Neural cell (in vitro differentiated cells): ENCODE measurements around the gene NAALADL1. TPM values are rescaled to one million over a fixed set of nuclear protein-coding genes. Genes with fewer than 3 reads are reported as not detected.
"Not testable (repeated sequence)": the region's sequence is repeated elsewhere in the genome, so short reads cannot be mapped to it uniquely, and the experiment has no call there.

Experiments used
- H2AFZ ChIP-seq: fragments of 200-600, 300-800 bp; sonication (generic), shearing (Covaris generic); 2 replicates; pipeline ENCODE4 v1.6.0; 2014; ENCODE audit warnings: low read depth, mild to moderate bottlenecking, antibody characterized with exemption, low read length, moderate library complexity
- H3F3A ChIP-seq: fragments of 200-600 bp; shearing (Covaris generic); 2 replicates; pipeline ENCODE4 v1.6.1; 2016; ENCODE audit warnings: mild to moderate bottlenecking, moderate library complexity, mixed read lengths, antibody characterized with exemption, low read length; ENCODE audit not compliant: insufficient read depth, poor library complexity, severe bottlenecking
- H3K27ac ChIP-seq: fragments of 200-600, 300-800 bp; sonication (generic), shearing (Covaris generic); 2 replicates; pipeline ENCODE4 v1.5.1; 2014; ENCODE audit warnings: mild to moderate bottlenecking, low read length, moderate library complexity
- H3K27me3 ChIP-seq: fragments of 300-800, 200-600 bp; sonication (generic), shearing (Covaris generic); 2 replicates; pipeline ENCODE4 v1.6.0; 2014; ENCODE audit warnings: mild to moderate bottlenecking, low read depth, low read length, moderate library complexity; ENCODE audit not compliant: insufficient read depth
- H3K36me3 ChIP-seq: fragments of 300-800, 200-600 bp; sonication (generic), shearing (Covaris generic); 2 replicates; pipeline ENCODE4 v1.5.1; 2014; ENCODE audit warnings: mild to moderate bottlenecking, antibody characterized with exemption, low read length, moderate library complexity; ENCODE audit not compliant: insufficient read depth
- H3K4me2 ChIP-seq: fragments of 300-800, 200-600 bp; sonication (generic), shearing (Covaris generic); 2 replicates; pipeline ENCODE4 v1.6.0; 2014; ENCODE audit warnings: mild to moderate bottlenecking, low read length
- H3K4me3 ChIP-seq: fragments of 300-800, 200-600 bp; sonication (generic), shearing (Covaris generic); 2 replicates; pipeline ENCODE4 v1.5.1; 2014; ENCODE audit warnings: mild to moderate bottlenecking, low read length, moderate library complexity
- H3K79me2 ChIP-seq: fragments of 200-600 bp; shearing (Covaris generic); replicated peaks from 2 replicates; pipeline ENCODE4 v1.6.0; 2014; ENCODE audit warnings: mild to moderate bottlenecking, low read length, moderate library complexity; ENCODE audit not compliant: insufficient read depth
- H3K9ac ChIP-seq: fragments of 300-800, 200-600 bp; sonication (generic), shearing (Covaris generic); 2 replicates; pipeline ENCODE4 v1.6.1; 2016; ENCODE audit warnings: mild to moderate bottlenecking, low read length, mixed read lengths
- H3K9me2 ChIP-seq: fragments of 200-600 bp; shearing (Covaris generic); 2 replicates; pipeline ENCODE4 v1.6.1; 2016; ENCODE audit warnings: mild to moderate bottlenecking, low read length, mixed read lengths; ENCODE audit not compliant: insufficient read depth
- H3K9me3 ChIP-seq: fragments of 200-600, 300-800 bp; sonication (generic), shearing (Covaris generic); 2 replicates; pipeline ENCODE4 v1.6.1; 2016; ENCODE audit warnings: mild to moderate bottlenecking, mixed run types, low read length, moderate library complexity, mixed read lengths
- H4K20me1 ChIP-seq: fragments of 200-600 bp; shearing (Covaris generic); 2 replicates; pipeline ENCODE4 v1.6.1; 2016; ENCODE audit warnings: mild to moderate bottlenecking, mixed run types; ENCODE audit not compliant: insufficient read depth
- CTCF ChIP-seq: fragments of 450-650 bp; IDR thresholded peaks from 2 replicates; pipeline ENCODE4 v1.5.1; 2014; ENCODE audit warnings: antibody characterized with exemption, mild to moderate bottlenecking, moderate library complexity; ENCODE audit not compliant: poor library complexity, severe bottlenecking
- EP300 ChIP-seq: fragments of 450-650 bp; conservative IDR thresholded peaks from 2 replicates; pipeline ENCODE4 v1.6.1; 2014; ENCODE audit warnings: antibody characterized with exemption, mild to moderate bottlenecking, moderate library complexity; ENCODE audit not compliant: poor library complexity, severe bottlenecking
- EZH2 ChIP-seq: fragments of 200-600, 300-800 bp; shearing (Covaris generic), sonication (generic); IDR thresholded peaks from 2 replicates; pipeline ENCODE4 v1.6.1; 2014; ENCODE audit warnings: antibody characterized with exemption, low read length, borderline replicate concordance, mild to moderate bottlenecking; ENCODE audit not compliant: insufficient read depth, poor library complexity, severe bottlenecking
- MXI1 ChIP-seq: fragments of 450-650 bp; conservative IDR thresholded peaks from 2 replicates; pipeline ENCODE4 v1.6.1; 2014; ENCODE audit warnings: antibody characterized with exemption, mild to moderate bottlenecking; ENCODE audit not compliant: poor library complexity, severe bottlenecking
- POLR2AphosphoS5 ChIP-seq: IDR thresholded peaks from 2 replicates; pipeline ENCODE4 v1.6.1; 2012
- RAD21 ChIP-seq: fragments of 450-650 bp; conservative IDR thresholded peaks from 2 replicates; pipeline ENCODE4 v1.6.1; 2014; ENCODE audit warnings: antibody characterized with exemption, mild to moderate bottlenecking, moderate library complexity
- SMC3 ChIP-seq: fragments of 450-650 bp; conservative IDR thresholded peaks from 2 replicates; pipeline ENCODE4 v1.6.1; 2014; ENCODE audit warnings: antibody characterized with exemption, mild to moderate bottlenecking, moderate library complexity; ENCODE audit not compliant: poor library complexity
- TAF1 ChIP-seq: IDR thresholded peaks from 2 replicates; pipeline ENCODE4 v1.6.1; 2012; ENCODE audit warnings: low read depth
- polyA plus RNA-seq: library from polyadenylated mRNA; depleted of rRNA; stranded (reverse); fragments of >200 nt; gene quantifications from 2 replicates; pipeline ENCODE4 v1.2.3, GENCODE V29; 2014
- TF ChIP-seq, protein P1 (sequence below): IDR thresholded peaks from 2 replicates; pipeline ENCODE4 v1.6.1; 2012; ENCODE audit warnings: borderline replicate concordance

NAALADL1 gene
- polyA plus RNA-seq, 1 donor from 2014 or later = not detected

DNA sequence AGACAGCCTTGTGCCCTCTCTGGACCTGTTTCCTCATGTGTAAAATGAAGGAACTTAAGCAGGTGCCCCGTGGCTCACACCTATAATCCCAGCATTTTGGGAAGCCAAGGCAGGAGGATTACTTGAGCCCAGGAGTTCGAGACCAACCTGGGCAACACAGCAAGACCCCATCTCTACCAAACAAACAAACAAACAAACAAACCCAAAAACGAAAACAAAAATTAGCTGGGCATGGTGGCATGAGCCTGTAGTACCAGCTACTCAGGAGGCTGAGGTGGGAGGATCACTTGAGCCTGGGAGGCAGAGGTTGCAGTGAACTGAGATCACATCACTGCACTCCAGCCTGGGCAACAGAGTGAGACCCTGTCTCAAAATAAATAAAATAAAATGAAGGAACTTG is 54.4 kb downstream of the NAALADL1 start:
- H3F3A ChIP-seq, H3K9me3 ChIP-seq, H2AFZ ChIP-seq, H3K4me2 ChIP-seq, H3K9me2 ChIP-seq, H3K4me3 ChIP-seq, H3K79me2 ChIP-seq, H3K27ac ChIP-seq, H3K9ac ChIP-seq, H3K36me3 ChIP-seq, H3K27me3 ChIP-seq, H4K20me1 ChIP-seq: not testable (repeated sequence)

- Histone ChIP-seq H3K79me2 (no peaks in the 10 kb centered on the region), H3K9me2 (no peaks in the 10 kb centered on the region), H3K9ac (no peak overlapping the region), H3K27ac (no peak overlapping the region), H3F3A (no peaks in the 10 kb centered on the region), H3K27me3 (no peaks in the 10 kb centered on the region), H3K9me3 (no peaks in the 10 kb centered on the region), H3K36me3 (no peaks in the 10 kb centered on the region), H4K20me1 (no peaks in the 10 kb centered on the region), H3K4me2 (no peak overlapping the region), H3K4me3 (no peak overlapping the region), H2AFZ (no peak overlapping the region)
- TF ChIP-seq CTCF (no peak), TAF1 (no peak), RAD21 (no peak), POLR2AphosphoS5 (no peak), EZH2 (no peak), MXI1 (no peak), SMC3 (no peak), EP300 (no peak)
- TF ChIP-seq, protein P1, sequence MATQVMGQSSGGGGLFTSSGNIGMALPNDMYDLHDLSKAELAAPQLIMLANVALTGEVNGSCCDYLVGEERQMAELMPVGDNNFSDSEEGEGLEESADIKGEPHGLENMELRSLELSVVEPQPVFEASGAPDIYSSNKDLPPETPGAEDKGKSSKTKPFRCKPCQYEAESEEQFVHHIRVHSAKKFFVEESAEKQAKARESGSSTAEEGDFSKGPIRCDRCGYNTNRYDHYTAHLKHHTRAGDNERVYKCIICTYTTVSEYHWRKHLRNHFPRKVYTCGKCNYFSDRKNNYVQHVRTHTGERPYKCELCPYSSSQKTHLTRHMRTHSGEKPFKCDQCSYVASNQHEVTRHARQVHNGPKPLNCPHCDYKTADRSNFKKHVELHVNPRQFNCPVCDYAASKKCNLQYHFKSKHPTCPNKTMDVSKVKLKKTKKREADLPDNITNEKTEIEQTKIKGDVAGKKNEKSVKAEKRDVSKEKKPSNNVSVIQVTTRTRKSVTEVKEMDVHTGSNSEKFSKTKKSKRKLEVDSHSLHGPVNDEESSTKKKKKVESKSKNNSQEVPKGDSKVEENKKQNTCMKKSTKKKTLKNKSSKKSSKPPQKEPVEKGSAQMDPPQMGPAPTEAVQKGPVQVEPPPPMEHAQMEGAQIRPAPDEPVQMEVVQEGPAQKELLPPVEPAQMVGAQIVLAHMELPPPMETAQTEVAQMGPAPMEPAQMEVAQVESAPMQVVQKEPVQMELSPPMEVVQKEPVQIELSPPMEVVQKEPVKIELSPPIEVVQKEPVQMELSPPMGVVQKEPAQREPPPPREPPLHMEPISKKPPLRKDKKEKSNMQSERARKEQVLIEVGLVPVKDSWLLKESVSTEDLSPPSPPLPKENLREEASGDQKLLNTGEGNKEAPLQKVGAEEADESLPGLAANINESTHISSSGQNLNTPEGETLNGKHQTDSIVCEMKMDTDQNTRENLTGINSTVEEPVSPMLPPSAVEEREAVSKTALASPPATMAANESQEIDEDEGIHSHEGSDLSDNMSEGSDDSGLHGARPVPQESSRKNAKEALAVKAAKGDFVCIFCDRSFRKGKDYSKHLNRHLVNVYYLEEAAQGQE = no peak
Observed at GRCh38 chr11:65003282-65003681, 55.1 kb downstream of the NAALADL1 start.

- Histone ChIP-seq H4K20me1 (no peaks in the 10 kb centered on the region), H3K79me2 (no peaks in the 10 kb centered on the region), H3K9me2 (no peaks in the 10 kb centered on the region), H3K9me3 (no peaks in the 10 kb centered on the region), H3K4me3 (no peak overlapping the region), H3K9ac (no peak overlapping the region), H2AFZ (no peak overlapping the region), H3K4me2 (no peak overlapping the region), H3K27ac (no peak overlapping the region), H3F3A (no peaks in the 10 kb centered on the region), H3K27me3 (no peaks in the 10 kb centered on the region), H3K36me3 (no peaks in the 10 kb centered on the region)
- TF ChIP-seq POLR2AphosphoS5 (no peak), TAF1 (no peak), MXI1 (no peak), EZH2 (no peak), RAD21 (no peak), EP300 (no peak), SMC3 (no peak), CTCF (no peak)
- TF ChIP-seq, protein P1 = no peak
Observed at GRCh38 chr11:65002706-65003105, 55.6 kb downstream of the NAALADL1 start.
